GM21423 (cell line): ENCODE results near the gene KIF5B.
A peak's percentile ranks its signal among the peaks of the same experiment; 100 is the strongest.
"Not testable (repeated sequence)": the region's sequence is repeated elsewhere in the genome, so short reads cannot be mapped to it uniquely, and the experiment has no call there.

Source experiments
- ATAC-seq: cut with Tn5 transposase; IDR thresholded peaks from one replicate; pipeline ENCODE4 v1.9.1; 2021; ENCODE audit warnings: mild to moderate bottlenecking, moderate library complexity; ENCODE audit not compliant: unreplicated experiment

Gene KIF5B

DNA sequence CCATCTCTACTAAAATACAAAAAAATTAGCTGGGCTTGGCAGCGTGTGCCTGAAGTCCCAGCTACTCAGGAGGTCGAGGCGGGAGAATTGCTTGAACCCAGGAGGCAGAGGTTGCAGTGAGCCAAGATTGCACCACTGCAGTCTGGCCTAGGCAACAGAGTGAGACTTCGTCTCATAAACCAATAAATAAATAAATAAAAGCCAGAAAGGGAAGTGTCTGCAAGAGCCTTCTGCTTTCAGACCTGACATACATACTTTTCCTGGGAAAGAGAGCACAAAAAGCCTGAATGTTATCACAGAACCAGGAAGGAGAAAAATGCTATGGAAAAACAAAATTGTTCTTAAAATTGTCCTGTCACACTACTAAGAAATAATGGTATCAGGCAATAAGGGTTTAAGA, 4.1 kb upstream of the KIF5B start:
- ATAC-seq, result no peak

DNA sequence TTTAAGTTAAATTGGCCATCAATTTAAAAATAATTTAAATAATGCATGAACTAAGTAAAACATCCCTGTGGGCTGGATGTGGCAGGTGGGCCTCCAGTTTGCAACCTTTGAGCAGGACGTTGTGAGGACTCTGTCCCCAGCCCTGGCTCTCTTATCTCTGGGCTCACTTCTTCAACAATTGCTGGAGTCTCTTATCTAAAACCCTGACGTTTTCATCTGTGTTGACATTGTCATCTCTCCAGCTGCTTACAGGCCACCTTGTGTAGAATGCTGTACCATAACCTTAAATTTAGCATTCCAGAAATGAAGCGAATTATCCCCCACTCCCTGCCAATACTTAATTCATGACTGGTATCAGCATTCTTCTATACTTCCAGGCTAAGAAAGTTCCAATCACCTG, 3.2 kb upstream of the KIF5B start:
- no peak for ATAC-seq

DNA sequence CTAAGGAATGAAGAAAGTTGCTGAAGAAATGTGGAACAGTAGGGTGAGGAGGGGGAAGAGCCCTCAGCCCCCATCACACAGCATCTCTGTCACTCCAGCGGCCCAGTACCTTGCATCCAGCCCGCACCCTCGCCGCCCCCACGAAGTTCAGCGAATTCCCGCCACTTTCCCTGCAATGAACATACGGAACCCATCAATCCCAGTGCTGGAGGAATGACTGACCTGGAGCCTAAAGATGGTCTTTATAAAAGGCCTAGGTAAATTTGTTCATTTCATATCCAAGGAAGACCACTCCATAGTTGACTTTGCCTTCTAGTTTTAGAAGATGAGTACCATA, 779 bp upstream of the KIF5B start:
- ATAC-seq, result no peak

DNA sequence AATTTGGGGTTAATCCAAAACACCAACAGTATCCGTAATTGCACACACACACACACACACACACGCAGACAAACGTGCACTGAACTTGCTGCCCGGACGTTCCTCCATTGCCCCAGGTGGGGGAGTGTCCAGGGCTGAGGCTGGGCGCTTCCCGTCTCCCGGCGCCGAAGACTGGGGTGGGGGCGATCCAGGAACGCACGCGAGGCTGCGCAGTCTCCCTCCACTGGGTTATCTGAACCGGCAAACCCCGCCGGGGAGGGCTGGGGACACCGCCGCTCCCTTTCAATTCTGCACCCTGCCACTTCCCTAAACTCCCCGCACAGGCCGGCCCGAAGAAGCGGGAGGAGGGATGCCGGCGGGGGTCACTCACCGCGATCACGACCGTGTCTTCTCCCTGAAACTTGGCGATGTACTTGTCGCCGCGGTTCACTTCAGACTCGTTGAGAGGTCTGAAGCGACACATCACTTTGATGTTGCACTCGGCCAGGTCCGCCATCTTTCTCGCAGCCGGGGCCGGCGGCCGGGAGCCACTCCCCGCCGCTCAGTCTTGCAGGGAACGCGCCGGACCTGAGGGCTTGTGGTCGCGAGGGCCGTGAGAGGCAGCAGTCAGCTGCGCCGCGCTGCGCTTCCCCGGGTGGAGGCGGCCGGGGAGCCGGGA, 618 bp downstream of the KIF5B start:
- ATAC-seq, result peak; percentile 44

DNA sequence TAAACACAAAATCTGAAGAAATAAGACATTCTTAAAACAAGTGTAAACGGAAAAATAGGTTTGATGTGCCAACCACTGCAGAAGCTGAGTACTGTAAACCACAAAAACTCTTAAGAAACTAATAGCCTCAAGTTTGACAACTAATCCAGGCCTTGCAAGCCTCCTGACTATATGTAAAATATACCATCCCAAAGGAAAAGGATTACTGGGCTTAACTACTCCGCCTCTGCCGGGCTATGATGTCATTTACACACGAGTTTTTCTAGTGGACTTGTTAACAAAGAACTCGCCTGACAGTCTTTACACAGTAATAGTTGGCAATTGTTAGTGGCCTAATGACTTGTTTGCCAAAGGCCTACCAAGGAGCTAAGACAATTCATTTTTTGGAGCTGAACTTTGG, 2.1 kb downstream of the KIF5B start:
- no peak for ATAC-seq

DNA sequence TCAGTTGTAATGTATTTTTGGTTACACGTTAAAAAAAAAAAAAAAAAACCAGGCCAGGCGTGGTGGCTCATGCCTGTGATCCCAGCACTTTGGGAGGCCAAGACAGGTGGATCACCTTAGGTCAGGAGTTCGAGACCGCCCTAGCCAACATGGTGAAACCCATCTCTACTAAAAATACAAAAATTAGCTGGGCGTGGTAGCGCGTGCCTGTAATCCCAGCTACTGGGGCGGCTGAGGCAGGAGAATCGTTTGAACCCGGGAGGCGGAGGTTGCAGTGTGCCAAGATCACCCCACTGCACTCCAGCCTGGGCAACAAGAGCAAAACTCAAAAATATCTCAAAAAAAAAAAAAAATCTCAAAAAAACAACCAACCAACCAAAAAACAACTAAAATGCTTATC, 2.8 kb downstream of the KIF5B start:
- not testable (repeated sequence) for ATAC-seq

DNA sequence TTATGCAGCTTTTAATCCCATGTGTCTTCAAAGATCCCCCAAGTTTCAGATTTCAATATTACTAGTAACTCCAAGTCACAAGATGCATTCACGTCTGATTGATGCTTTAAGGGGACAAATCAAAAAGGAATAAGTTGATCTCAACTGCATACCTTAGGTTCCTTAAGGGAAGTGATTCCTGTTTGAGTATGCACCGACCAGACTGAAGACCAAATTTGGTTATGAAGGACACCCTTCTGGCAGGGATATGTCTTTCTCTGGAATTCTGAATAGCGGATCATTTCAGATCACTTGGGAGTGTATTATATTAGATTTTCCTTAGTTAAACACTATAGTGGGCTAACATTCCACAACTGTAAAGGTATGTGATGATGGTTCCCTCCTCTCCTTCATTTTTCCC, 4.3 kb downstream of the KIF5B start:
- ATAC-seq, result no peak

DNA sequence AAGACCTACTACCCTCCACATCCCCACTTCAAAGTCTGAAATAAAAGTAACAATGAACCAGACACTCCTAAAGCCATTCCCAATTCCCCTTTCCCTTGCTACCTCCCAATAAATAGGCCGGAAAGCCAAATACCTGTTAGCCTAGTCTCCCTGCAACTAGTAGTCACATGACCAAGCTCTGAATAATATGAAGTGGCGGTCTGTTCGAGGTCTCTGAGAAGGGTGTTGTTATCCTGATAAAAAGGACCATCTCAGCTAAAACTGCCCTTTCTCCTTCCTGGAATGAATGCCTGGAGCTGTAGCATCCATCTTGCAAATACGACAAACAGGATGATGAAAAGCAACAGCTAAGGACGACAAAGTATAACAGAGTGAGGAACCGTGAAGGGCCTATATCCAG, 6.0 kb downstream of the KIF5B start:
- ATAC-seq, result no peak

DNA sequence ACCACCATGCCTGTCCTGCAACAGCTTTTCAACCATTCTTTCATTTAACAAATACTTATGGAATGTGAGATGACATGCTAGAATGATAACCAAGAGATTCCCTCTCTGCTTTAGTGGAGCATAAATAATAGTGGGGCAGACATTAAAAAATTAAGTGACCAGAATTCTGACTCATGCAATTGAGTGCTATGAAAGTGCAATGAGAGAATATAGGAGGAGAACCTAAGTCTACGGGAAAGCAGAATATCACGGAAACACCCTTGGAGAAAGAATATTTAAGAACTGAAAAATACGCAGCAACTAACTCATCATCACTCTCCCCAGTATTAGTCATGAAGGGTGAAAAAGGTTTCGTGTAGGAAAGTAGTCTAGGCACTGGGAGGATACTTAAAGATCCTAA, 7.1 kb downstream of the KIF5B start:
- ATAC-seq, result no peak

DNA sequence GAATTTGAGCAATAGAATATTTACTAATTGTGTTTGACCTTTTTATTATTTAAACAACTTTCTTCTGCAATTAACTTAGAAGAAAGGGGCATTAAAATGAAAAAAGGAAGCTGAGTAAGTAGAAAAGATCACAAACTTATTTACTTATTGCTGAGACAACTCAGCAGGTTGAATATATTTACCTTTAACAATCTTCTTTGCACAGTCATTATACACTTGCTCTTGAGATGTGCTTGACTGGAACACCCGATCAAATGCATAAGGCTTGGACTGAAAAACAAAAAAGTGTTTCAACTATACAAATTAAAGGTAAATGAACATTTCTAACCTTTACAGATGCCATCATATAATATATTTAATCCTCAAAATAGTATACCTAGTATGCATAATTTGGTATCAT, 7.9 kb downstream of the KIF5B start:
- no peak for ATAC-seq

DNA sequence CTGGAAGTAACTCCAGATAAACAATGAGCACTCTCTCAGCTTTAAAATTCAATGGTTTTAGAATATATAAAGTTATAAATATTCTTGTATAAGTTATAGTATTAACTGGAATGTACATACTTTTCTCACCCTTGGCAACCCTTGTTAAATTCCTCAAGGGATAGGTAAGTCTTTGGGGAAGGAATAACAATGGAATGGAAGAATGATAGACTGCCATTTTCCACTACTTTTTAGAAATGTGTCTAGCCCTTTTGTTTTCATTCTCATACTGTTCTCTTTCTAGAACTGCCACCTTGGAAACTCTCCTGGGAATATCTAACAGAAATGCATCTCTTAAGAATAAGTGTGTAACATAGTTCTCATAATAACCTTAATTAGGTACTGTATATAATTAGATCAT, 8.3 kb downstream of the KIF5B start:
- ATAC-seq, result no peak

DNA sequence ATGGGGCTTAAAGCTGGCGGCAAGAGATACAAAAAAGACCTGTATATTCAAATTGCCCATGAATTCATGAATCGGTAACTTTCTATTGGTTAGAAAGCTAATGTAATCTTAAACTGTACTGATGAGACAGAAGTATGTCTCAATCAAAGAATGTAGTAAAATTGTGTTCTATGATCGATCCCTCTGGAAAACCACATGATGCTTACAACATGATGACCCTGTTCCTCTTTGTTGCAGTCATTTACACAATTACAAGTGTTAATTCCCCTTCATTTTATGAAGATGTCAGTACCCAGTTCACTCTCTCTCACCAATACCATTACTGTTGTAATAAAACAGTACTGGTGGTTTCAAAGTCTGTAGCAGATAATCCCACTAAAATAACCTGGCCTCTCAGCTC, 10.1 kb downstream of the KIF5B start:
- ATAC-seq, result no peak

DNA sequence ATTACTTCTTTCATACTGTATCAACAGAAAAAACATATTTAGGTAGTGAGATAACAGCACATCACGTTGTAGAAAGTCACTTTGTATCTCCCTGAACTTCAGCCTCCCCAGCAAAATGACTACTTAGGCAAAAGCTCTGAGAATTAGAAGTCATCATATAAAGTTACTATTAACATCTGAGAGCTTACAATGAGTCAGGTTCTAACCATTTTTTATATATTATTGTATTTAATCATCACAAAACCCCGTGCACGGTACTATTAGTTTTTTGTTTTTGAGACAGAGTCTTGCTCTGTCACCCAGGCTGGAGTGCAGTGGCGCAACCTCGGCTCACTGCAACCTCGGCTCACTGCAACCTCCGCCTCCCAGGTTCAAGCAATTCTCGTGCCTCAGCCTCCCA, 13.5 kb downstream of the KIF5B start:
- not testable (repeated sequence) for ATAC-seq

DNA sequence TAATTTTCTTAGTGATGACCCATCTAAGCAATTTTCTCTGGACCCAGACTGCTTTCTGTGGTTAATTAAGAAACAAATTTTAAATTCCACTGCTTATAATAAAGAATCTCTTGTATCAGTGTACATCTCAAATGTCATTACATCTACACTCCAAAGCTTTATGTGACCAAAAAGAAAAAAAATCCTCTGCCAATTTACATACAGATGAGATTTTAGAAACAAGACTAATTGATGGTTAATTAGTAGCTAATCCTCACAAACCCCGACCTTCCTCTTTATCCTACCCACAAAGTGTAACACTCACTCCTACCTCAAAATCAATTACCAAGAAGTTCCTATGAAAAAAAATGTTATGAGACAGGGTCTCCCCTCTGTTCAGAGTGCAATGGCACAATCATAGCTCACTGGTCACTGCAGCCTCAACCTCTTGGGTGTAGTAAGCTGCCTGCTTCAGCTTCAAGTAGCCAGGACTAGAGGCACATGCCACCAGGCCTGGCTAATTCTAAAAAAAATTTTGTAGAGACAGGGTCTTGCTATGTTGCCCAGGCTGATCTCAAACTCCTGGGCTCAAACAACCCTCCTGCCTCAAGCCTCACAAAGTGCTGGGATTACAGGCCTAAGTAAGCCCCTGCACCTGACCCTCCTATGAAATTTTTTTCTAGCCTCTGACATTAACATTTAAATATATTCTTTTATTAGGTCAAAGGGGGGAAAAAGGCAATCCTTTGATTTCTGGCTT, 14.8 kb downstream of the KIF5B start:
- no peak for ATAC-seq

DNA sequence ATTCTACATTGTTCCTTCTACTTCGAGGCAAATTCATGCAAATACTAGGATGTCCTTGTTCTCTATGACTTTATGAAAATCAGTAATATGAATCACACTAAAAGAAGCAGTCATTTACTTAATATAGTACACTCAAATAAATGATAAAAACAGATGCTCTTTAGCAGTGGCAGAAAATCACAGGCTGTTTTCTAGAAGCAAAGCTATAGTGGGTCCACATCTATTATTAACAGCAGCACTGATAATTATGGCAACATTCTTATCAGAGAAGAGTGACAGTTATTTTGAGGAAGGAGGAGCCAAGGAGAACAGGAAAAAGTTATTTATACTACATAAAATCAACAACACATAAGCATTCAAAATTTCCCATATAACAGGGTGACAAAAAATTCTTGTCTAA, 16.5 kb downstream of the KIF5B start:
- no peak for ATAC-seq

DNA sequence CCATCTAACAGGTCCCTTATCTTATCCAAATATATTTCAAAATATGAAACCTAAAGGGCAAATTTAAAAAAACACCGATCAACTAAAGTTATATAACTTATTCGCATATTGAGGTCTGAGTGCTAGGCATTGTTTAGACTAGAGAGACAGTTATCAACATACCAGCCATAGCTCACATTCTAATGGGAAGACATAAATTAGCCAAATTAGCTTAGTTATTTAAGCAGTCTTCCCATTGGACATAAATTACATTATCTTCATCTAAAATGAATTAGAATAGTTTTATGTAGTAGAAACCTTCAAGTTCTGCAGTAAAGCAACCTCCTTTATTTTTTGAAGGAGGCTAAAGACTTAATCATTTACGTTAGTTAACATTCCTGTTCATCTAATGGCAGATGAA, 17.4 kb downstream of the KIF5B start:
- ATAC-seq, result no peak

DNA sequence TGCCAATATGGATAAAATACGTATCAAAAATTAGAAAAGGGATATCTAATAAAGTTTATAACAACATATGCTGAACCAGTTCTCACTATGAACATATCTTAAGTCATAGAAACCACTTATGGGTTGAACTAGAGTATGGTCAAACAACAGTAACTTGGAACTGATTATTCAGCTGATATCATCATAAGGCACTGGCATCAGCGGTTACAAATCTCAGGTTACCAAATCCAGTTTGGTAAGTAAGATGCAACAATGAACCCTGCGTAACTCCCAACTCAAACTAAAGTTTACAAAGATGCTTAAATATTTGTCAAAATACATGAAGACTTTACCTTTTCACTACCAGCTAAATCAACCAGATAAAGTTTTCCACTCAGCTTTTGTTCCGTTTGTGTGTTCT, 19.3 kb downstream of the KIF5B start:
- no peak for ATAC-seq

DNA sequence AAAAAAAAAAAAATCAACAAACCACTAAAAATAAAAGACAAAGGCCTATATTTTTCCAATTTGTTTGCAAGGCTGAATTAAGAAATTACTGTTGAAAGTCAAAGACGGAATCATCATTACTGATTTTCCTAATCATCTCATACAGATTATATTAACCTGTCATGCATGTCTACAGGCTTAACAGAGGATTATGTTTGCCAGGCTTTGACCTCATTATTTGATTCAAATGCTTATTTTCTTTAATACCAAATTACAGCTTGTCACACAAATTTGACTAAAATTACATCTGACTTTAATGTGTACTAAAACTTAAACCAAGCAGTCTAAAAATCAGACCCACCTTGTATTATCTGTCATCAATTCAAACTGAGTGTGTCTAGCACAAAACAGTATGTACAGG, 21.2 kb downstream of the KIF5B start:
- no peak for ATAC-seq

DNA sequence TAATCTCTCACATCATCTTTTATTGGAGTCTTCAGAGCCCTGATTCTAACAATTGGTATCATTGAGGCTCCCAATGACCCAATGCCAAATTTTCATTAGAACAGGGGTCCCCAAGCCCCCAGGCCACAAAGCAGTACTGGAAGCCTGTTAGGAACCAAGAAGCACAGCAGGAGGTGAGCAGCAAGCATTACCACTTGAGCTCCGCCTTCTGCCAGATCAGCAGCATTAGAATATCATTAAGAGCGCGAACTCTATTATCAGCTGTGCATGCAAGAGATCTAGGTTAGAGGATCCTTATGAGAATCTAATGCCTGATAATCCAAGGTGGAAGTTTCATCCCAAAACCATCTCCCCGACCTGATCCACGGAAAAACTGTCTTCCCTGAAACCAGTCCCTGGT, 23.1 kb downstream of the KIF5B start:
- ATAC-seq, result no peak

DNA sequence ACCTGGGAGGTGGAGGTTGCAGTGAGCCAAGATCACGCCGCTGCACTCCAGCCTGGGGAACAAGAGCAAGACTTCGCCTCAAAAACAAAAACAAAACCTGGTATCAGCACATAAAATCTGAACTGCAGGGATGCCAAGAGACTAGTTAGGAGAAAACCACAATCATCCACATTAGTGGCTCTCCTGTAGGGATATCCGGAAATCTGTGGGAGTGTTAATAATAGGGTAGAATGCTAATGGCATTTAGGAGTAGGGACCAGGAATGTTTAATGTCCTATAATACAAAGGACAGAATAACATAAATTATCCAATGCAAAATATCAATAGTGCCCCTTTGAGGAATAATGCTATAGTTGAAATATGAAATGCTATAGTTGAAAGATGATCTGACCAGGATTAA, 24.3 kb downstream of the KIF5B start:
- ATAC-seq, result no peak

DNA sequence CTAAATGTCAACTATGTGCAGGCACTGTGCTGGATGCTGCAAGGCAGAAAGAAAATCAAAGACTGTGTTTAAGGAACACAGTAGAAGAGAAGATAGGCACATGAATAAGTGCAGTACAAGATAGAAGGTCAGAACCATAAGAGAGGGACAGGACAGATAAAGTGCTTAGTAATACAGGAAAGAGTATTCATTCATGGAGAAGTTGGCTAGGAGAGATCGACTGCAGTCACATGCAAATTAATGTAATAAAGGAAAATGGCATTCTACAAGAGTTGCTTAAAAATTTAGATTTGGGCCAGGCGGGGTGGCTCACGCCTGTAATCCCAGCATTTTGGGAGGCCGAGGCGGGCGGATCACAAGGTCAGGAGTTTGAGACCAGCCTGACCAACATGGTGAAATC, 24.8 kb downstream of the KIF5B start:
- ATAC-seq, result no peak

DNA sequence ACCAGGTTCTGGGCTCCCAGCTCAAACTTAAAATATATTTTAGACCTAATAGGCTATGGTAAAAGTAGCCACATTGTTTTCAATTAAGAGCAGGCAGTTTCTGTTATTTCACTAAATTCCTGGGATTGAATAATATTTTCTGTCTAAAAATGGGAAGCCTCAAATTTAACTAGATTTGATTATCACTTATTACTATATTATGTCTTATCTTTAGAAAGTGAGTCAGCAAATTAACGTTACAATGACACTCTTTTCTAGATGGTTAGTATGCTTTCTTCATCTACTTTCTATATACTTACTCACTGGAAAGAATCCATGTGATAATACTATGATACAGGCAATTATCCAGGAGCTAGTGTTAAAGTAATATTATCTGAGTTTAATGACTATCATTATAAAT, 27.5 kb downstream of the KIF5B start:
- no peak for ATAC-seq

DNA sequence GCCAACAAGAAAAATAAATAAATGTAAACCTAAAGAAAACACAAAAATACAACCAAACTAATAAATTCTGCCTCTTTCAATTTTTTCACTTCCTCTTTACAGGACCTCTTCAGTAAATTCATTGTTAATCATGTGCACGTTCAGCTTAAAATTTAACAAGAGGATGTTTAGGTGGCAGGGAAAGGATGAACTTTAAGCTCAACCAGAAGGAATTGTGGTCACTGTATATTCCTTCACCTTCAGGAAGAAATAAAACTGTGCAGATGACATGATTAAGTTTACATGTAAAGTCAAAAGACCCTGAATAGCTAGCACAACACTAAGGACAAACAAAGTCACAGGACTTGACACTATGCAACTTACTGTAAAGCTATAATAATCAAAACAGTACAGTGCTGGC, 33.0 kb downstream of the KIF5B start:
- no peak for ATAC-seq
